MM.1S (cell line): ENCODE measurements around the gene HRH3.

Source experiments
- CTCF ChIP-seq: fragments of 300-600 bp; sonication (generic); IDR thresholded peaks from 2 replicates; pipeline ENCODE4 v1.5.1; 2016; ENCODE audit warnings: antibody characterized with exemption, low read length, mixed read lengths
- EZH2 ChIP-seq: fragments of 300-600 bp; sonication (generic); optimal IDR thresholded peaks from 2 replicates; pipeline ENCODE3; 2017; ENCODE audit warnings: low read depth, mild to moderate bottlenecking, antibody characterized with exemption, low read length, mixed read lengths

- TF ChIP-seq CTCF (no peak), EZH2 (no peak)
These were observed 1.9 kb downstream of the HRH3 start for GRCh38 chr20:62217913-62218773.
